22Rv1 (cell line): ENCODE data around the gene ETNK2.

Source experiments
- H3K27ac ChIP-seq: fragments of 450-650 bp; 2 replicates; pipeline ENCODE4 v1.5.1; 2017
- ZFX ChIP-seq: fragments of 450-650 bp; IDR thresholded peaks from 2 replicates; pipeline ENCODE4 v1.6.1; 2017; ENCODE audit warnings: antibody characterized with exemption, borderline replicate concordance
- TF ChIP-seq, protein P1 (sequence below): fragments of 450-650 bp; IDR thresholded peaks from 2 replicates; pipeline ENCODE4 v1.5.1; 2017; ENCODE audit warnings: mild to moderate bottlenecking

The ETNK2 gene

GRCh38 chr1:204162494-204163074 lies 10.7 kb upstream of the ETNK2 start:
- no peak overlapping the region for H3K27ac ChIP-seq
- no peak for TF ChIP-seq ZFX
- TF ChIP-seq, protein P1, sequence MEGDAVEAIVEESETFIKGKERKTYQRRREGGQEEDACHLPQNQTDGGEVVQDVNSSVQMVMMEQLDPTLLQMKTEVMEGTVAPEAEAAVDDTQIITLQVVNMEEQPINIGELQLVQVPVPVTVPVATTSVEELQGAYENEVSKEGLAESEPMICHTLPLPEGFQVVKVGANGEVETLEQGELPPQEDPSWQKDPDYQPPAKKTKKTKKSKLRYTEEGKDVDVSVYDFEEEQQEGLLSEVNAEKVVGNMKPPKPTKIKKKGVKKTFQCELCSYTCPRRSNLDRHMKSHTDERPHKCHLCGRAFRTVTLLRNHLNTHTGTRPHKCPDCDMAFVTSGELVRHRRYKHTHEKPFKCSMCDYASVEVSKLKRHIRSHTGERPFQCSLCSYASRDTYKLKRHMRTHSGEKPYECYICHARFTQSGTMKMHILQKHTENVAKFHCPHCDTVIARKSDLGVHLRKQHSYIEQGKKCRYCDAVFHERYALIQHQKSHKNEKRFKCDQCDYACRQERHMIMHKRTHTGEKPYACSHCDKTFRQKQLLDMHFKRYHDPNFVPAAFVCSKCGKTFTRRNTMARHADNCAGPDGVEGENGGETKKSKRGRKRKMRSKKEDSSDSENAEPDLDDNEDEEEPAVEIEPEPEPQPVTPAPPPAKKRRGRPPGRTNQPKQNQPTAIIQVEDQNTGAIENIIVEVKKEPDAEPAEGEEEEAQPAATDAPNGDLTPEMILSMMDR, result peak; percentile 100

- no peak overlapping the region for H3K27ac ChIP-seq
- no peak for TF ChIP-seq ZFX
- TF ChIP-seq, protein P1, result no peak
Observed at GRCh38 chr1:204161609-204162493, 10.0 kb upstream of the ETNK2 start.

DNA sequence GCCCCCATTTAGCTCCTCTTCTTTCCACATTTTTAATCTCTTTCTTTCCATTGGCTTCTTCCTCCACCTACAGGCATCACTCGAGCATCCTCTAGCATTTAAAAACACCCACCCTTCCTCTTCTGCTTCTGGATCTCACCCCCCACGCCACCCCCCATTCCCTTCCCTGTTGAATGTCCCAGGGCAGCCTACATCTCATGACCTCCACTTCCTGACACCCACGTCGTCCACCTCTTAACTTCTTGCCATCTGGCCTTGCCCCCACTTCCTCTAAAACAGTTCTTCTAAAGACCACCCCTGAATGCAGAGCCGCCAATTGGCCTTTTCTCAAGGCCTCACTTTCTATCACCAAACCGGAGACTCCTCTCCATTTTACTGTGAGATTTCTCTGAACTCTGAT lies 6.1 kb upstream of the ETNK2 start:
- TF ChIP-seq ZFX, result no peak
- TF ChIP-seq, protein P1, result no peak
- H3K27ac ChIP-seq, result no peak overlapping the region

- H3K27ac ChIP-seq, result no peak overlapping the region
- TF ChIP-seq, protein P1, result no peak
- TF ChIP-seq ZFX, result no peak
Observed at GRCh38 chr1:204155881-204156280, 4.0 kb upstream of the ETNK2 start.

DNA sequence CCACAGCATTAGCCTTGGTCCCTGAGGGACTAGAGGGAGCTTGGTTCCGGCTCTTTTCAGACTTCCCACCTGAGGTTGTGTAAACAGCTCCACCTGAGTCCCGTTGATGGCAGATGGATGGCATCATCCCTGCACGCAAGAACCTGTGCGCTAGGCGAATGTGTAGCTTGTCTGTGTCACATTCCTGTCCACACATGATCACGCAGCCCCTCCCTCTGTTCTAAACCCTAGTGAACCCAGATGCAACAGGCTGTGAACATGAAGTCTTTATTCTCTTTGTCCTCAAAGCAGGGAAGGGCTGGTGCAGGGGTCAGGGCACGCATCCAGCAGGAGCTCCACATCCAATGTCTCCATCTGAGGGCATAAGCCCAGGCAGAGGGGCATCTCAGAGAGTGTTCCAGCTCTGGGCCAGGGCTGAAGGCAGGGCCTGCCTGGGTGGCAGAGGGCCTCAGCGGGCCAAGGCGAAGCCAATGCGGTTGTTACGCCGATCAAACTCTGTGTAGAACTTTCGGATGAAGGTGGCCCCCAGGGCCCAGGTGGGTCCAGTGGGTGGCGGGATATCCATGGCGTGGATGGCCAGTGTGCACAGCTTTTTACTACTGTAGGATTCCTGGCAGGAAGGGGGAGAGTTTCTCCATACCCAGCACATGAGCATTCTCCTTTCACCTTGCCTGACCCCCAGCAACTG lies 2.9 kb upstream of the ETNK2 start:
- no peak overlapping the region for H3K27ac ChIP-seq
- TF ChIP-seq ZFX, result no peak
- TF ChIP-seq, protein P1, result no peak

GRCh38 chr1:204153667-204154066 lies 1.8 kb upstream of the ETNK2 start:
- TF ChIP-seq, protein P1, result no peak
- no peak for TF ChIP-seq ZFX
- H3K27ac ChIP-seq, result no peak overlapping the region
